HG02610 (cell line): ENCODE measurements around the gene CAPN11.

Source experiments
- ATAC-seq: cut with Tn5 transposase; IDR thresholded peaks from one replicate; pipeline ENCODE4 v1.9.1; 2021; ENCODE audit warnings: mild to moderate bottlenecking, moderate library complexity; ENCODE audit not compliant: unreplicated experiment

Gene CAPN11

GRCh38 chr6:44202972-44203750, 44.5 kb downstream of the CAPN11 start:
- no peak for ATAC-seq

- ATAC-seq: no peak
Measured at GRCh38 chr6:44203955-44204354, 45.3 kb downstream of the CAPN11 start.

GRCh38 chr6:44207966-44208365, 49.3 kb downstream of the CAPN11 start:
- ATAC-seq: no peak

GRCh38 chr6:44211284-44211683, 52.7 kb downstream of the CAPN11 start:
- ATAC-seq: no peak

DNA sequence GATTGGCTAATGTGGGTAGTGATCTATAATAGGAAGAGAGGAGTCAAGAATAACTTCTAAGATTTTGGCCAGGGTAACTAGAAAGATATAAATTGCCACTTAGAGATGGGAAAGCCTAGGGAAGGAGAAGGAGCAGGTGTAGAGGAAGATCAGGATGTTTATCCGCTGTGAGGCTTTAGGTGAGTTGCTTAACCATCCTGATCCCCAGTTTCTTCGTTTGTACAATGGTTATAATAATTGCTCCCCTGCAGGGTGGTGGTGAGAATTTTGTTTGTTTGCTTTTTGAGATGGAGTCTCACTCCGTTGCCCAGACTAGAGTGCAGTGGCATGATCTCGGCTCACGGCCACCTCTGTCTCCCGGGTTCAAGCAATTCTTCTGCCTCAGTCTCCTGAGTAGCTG, 55.7 kb downstream of the CAPN11 start:
- ATAC-seq: no peak

GRCh38 chr6:44216677-44217331, 58.2 kb downstream of the CAPN11 start, which contains the start of gene MYMX:
MYMX (plus strand) TSS chr6:44216926; CDS start chr6:44217472, 546 bp downstream.
- no peak for ATAC-seq

GRCh38 chr6:44217332-44218143, 58.9 kb downstream of the CAPN11 start:
- ATAC-seq: no peak

- ATAC-seq: peak; percentile 37
Measured at GRCh38 chr6:44219053-44219814, 60.6 kb downstream of the CAPN11 start.

DNA sequence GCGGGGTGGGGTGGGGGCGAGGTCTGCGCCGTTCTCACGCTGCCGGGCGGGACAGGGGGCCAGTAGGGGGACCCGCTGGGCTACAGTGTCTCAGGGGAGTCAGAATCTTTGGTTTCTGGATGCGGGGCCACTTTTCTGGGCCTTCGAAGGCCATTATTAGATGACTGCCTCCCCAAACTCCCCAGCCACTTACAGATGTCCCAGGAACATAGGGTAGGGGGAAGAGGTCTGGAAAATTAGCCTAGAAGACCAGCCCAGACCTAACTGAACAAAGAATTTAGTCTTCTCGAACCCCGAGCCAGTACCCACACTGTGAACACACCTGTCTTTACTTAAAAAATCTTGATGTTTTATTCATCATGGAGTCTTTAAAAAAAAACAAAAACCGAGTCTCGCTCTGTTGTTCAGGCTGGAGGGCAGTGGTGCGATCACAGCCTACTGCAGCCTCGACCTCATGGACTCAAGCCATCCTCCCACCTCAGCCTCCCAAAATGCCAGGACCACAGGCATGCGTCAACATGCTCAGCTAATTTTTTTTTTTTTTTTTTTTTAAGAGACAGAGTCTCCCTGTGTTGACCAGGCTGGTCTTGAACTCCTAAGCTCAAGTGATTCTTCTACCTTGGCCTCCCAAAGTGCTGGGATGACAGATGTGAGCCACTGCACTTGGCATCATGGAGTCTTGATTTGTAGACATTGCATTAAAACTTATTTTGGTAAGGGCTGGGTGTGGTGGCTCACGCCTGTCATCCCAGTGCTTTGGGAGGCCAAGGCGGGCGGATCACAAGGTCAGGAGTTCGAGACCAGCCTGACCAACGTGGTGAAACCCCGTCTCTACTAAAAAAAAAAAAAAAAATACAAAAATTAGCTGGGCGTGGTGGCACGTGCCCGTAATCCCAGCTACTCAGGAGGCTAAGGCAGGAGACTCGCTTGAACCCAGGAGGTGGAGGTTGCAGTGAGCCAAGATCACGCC, 61.5 kb downstream of the CAPN11 start:
- ATAC-seq: no peak

DNA sequence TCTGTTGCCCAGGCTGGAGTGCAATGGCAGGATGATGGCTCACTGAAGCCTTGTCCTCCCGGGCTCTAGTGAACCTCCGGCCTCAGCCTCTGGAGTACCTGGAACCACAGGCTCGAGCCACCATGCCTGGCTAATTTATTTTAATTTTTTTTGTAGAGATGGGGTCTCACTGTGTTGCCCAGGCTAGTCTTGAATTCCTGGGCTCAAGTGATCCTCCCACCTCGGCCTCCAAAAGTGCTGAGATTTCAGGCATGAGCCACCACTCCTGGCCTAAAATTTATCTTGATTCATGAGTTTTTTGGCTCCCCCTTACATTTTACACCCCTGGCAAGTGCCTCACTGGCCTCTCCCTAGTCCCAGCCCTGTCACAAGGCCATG, 62.3 kb downstream of the CAPN11 start:
- ATAC-seq: no peak

DNA sequence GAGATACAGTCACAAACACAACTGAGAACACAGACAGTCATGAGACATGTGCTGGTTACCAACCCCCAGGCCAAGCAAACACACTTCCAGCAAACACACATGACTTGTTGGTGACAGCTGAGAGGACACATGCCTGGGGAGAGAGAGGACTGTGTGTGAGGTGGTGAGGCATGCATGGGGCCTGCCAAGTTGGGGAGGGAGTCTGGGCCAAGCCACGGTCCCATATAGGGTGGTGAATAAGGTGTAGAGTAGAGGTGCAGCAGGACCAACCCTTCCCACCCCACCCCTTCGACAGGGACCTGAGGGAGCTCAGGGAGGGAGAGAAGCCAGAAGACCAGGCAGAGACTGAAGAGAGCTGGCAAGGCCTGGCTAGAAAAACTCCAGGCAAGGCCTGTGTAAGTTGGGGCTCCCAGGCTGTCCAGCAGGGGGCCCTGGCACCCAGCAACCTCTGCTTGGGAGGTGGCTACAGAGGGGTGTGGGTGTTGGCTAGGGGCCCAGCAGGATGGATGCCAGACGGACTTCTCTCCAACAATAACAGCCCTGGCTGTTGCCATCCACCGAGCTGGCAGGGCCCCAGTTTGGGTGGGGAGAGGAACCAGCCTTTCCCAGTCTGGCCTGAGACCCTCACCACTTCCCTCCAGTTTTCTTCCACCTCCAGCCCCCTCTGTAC, 62.8 kb downstream of the CAPN11 start:
- no peak for ATAC-seq

- ATAC-seq: no peak
Measured at GRCh38 chr6:44221961-44222335, 63.3 kb downstream of the CAPN11 start.

DNA sequence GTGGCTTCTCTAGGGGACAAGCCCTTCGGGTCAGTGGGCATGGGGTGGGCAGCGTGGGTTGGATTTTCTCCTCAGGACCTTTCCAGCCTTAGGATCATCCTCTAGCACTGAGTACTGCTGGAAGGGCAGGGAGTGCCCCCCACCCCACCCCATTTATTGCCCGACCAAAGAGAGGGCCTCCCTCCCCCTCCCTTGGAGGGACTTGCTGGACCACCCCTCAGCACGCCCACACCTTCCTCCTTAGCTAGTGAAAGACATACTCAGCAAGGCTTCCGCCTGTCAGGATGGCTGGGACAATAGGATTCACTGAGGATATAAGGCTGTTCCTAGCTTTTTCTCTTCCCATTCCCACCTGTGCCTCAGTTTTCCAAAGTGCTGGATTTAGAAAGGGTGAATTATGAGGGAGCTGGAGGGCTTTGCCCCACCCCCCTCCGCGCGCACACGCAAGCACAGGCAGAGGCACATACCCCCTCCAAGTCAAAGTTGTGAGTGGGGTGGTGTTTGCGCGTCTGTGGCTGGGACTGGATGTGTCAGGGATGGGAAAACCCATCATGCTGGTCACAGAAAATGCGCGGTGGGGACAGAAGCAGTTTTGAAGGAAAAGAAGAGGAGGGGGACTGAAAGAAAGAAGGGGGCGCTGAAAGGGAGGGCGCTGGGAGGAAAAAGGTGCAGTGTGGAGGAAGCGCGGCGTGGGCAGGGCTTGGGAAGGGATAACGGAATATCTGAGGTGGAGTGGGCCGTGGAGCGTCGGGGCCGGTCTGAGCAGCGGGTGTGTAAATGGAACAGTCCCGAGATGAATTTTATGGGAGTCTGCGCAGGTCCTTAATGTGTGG, 64.1 kb downstream of the CAPN11 start:
- no peak for ATAC-seq

GRCh38 chr6:44223319-44224028, 64.9 kb downstream of the CAPN11 start, which contains the start of gene SLC29A1:
SLC29A1 (plus strand) TSS chr6:44223595; CDS start chr6:44227314, 3,719 bp downstream.
- ATAC-seq: peak; percentile 47

DNA sequence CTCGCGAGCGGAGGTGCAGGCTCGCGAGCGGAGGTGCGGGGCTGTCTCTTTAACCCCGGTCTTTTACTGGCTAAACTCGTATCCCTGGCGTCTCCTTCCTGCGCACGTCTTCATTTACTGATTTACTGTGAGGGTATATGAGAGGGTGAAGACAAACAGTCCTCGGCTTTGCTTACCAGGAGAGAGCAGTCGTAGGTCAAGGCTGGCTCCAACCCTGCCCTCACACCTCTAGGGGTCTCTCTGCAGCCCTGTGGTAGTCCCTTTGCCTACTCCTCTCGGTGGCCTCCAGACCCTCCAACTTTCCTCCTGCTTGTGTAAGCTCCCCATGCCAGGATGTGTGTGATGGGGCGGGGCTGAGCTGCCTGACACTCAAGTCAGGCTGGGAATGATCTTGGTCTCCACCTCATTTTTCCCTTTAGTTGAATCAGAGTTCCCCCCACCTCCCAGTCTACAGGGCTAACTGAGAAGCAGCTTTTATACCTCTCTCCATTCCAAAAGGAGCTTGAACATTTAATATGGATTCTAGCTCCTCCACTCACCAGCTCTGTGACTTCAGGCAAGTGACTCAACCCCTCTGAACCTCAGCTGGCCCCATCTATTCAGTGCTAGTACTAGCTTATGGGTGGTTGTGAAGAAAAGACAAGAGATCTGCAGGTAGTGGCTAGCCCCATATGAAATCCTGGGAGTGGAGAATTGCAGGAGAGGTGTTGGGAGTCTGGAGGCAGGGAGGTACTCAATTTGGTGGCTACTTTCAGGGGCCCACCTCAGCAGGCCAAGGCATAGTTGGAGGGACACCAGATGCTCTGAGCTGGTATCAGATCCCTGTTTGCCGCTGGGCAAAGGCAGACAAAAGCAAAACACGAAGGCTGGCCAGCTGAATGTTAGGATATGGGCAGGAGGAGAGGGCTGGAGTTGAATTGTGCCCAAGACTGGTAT, 65.7 kb downstream of the CAPN11 start:
- ATAC-seq: no peak

DNA sequence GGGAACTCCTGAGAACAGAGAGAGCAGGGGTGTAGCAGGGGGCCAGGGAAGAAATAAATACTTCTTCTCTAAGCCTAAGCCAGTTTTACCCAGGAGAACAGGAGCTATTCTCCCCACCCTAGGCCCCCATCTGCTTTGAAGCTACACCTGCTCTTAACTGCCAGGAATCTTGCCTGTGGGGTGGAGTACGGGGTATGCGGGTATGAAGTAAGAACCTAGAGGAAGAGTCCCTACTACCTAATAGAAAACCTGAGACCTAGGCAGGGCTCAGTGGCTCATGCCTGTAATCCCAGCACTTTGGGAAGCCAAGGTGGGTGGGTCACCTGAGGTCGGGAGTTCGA, 66.3 kb downstream of the CAPN11 start:
- no peak for ATAC-seq
